Measurements from ENCODE around the gene CCDC142. TPM values are rescaled to one million over a fixed set of nuclear protein-coding genes. Genes with fewer than 3 reads are reported as not detected.

Gene CCDC142
- total and polyA plus RNA-seq, 4 donors: 5.5 to 25.5 (median 13.0) TPM

DNA sequence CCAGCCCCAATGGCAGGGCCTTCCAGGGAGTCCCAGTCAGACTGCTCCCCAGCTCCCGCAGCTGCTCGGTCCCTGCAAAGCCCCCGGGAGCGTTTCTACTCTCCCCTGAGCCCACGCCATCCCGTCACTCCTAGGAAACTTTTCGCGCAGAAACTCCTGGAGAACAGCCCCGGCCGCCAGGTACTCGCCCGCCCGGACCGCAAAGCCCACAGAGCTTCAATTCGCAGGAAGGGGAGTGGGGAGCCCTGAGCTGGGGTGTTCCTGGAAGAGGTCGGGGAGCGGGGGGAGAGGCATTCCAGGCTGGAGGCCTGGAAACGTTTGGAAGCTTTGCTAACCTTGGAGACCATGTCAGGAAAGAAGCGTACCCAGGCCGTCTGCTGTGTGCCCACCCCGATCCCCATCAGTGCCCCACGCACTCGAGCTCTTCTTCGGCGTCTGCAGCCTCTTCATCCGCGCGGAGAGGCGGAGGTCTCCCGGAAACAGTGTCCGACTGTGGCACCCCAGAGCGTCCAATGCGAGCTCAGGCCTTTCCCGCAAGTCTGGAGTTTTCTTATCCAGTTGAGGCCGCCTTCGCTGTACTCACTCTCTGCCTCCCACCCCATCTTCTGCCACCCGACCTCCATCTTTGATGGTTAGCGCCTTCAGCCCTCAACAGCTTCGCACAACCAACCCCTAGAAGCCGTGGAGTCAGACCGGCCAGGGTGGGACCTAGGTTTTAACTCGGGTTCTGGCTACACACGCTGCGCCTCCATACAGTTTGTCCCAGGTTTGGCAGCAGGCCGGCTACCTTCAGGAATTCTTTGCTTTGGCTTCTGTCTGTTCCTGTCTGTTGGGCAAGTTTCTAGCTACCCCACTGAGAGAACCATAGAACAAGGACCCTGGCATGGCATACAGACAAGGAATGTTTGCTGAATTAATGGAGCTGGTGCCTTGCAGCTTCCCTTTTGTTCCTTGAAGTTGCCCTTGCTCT is 21.0 kb upstream of the CCDC142 start:
- ATAC-seq (ENCODE audit: insufficient read depth, low FRiP score) (no peak), DNase-seq (peak in 1 of 3 donors; percentile 11)
- H3K9me3 ChIP-seq (ENCODE audit: control insufficient read depth in 4 of 4, insufficient read depth in 3 of 4, low read length in 3 of 4): peaks cover 0 to 2% (median 0%) of the 10 kb centered on the region in 4 donors
- WGBS, 2 donors: 57 to 66% methylated on average over 44 to 45 of the region's 45 CpGs
- peaks cover 6 to 40% (median 14%) of the 10 kb centered on the region in 5 donors for H3K4me1 ChIP-seq (ENCODE audit: control insufficient read depth in 5 of 5, insufficient read depth in 5 of 5, low read length in 5 of 5)
- H3K36me3 ChIP-seq (ENCODE audit: control insufficient read depth in 4 of 4, insufficient read depth in 4 of 4, low read length in 4 of 4): peaks cover 0 to 14% (median 8%) of the 10 kb centered on the region in 4 donors
- peak overlapping the region; percentile 73 to 75 for H3K27ac ChIP-seq (ENCODE audit: low read depth in 1 of 2, low read length in 1 of 2)
- H3K4me3 ChIP-seq: peak overlapping the region; percentile 56
- peaks cover 0 to 66% (median 63%) of the 10 kb centered on the region in 3 donors for H3K27me3 ChIP-seq (ENCODE audit: control insufficient read depth in 3 of 3, insufficient read depth in 3 of 3, low read length in 2 of 3)
- no peak overlapping the region for H3K9ac ChIP-seq (ENCODE audit: insufficient read depth in 1 of 2, low read length in 2 of 2)
- TF ChIP-seq, protein P1, sequence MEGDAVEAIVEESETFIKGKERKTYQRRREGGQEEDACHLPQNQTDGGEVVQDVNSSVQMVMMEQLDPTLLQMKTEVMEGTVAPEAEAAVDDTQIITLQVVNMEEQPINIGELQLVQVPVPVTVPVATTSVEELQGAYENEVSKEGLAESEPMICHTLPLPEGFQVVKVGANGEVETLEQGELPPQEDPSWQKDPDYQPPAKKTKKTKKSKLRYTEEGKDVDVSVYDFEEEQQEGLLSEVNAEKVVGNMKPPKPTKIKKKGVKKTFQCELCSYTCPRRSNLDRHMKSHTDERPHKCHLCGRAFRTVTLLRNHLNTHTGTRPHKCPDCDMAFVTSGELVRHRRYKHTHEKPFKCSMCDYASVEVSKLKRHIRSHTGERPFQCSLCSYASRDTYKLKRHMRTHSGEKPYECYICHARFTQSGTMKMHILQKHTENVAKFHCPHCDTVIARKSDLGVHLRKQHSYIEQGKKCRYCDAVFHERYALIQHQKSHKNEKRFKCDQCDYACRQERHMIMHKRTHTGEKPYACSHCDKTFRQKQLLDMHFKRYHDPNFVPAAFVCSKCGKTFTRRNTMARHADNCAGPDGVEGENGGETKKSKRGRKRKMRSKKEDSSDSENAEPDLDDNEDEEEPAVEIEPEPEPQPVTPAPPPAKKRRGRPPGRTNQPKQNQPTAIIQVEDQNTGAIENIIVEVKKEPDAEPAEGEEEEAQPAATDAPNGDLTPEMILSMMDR (IDR thresholded peaks at IDR 0.05; ENCODE audit: control extremely low read depth, extremely low read depth): no peak

DNA sequence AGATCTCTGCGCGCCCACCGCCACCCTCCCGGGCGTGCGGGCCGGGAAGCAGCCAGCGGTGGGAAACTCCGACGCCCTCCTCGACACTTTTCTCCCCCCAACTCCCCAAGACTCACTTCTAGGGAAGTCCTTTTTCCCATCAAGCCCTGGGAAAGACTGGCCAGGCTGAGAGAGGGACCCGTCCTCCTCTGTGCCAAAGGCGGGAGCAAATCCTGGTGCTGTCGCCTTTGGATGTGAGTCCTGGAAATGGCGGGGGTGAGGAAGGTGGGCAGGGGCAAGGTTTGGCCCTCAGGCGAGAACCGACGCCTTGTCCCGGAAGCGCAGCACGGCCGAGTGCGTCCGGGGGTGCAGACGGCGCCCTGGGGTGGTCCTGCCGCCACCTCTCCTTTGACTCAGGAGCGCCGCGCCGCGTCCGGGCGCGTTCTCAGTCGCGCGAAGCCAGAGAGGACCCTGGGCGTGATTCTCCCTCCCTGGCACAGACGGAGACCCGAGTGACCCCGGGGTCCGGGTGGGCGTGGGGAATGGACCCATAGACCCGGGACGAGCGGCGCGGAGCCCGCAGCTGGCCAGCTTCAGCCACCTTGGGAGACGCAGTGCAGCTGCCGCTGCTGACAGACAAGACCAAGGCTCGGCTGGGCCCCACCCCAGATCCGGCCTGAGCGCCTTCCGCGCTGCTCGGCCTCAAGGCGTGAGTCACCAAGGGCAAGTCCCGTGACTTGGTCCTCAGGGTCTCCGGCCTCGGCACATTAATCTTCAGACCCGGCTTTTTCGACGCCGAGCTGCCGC is 20.1 kb upstream of the CCDC142 start:
- H3K27ac ChIP-seq (ENCODE audit: low read depth in 1 of 2, low read length in 1 of 2): peak overlapping the region; percentile 73 to 75
- TF ChIP-seq, protein P1 (IDR thresholded peaks at IDR 0.05; ENCODE audit: control extremely low read depth, extremely low read depth): no peak
- H3K9me3 ChIP-seq (ENCODE audit: control insufficient read depth in 4 of 4, insufficient read depth in 3 of 4, low read length in 3 of 4): peaks cover 0 to 2% (median 0%) of the 10 kb centered on the region in 4 donors
- H3K9ac ChIP-seq (ENCODE audit: insufficient read depth in 1 of 2, low read length in 2 of 2): no peak overlapping the region
- 1% methylated on average over 65 to 67 of the region's 67 CpGs for WGBS, 2 donors
- peaks cover 0 to 14% (median 8%) of the 10 kb centered on the region in 4 donors for H3K36me3 ChIP-seq (ENCODE audit: control insufficient read depth in 4 of 4, insufficient read depth in 4 of 4, low read length in 4 of 4)
- peaks cover 0 to 70% (median 65%) of the 10 kb centered on the region in 3 donors for H3K27me3 ChIP-seq (ENCODE audit: control insufficient read depth in 3 of 3, insufficient read depth in 3 of 3, low read length in 2 of 3)
- ATAC-seq (ENCODE audit: insufficient read depth, low FRiP score) (peak; percentile 66), DNase-seq (peak; percentile 71 to 84 (median 76))
- peaks cover 5 to 40% (median 14%) of the 10 kb centered on the region in 5 donors for H3K4me1 ChIP-seq (ENCODE audit: control insufficient read depth in 5 of 5, insufficient read depth in 5 of 5, low read length in 5 of 5)
- H3K4me3 ChIP-seq: peak overlapping the region; percentile 56

DNA sequence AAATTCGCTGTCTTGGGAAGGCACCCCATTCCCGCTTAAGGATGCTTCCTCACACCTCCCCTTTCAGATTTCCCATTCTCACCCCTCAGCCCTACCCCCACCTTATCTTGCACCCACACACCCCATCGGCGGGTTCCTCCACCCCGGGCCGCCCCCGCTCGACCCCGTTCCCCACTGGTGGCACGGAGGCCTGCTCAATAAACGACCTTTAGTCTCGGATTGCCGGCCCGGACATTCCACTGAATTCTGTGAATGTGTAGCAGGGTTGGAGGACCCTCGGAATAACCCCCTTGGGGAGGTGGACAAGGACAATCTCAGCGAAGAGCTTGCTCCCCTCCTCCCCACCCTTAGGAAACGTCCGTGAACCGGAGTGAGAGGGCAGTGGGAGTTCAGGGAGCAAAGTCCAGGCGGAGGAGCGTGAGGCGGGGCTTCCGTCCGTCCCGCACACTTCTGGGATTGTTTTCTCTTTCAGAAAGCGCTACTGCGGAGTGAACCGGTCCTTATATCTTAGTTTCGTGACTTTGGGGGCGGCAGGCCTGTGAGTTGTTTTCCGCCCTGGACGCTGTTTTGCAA is 19.4 kb upstream of the CCDC142 start:
- Histone ChIP-seq H3K4me3 (peak overlapping the region; percentile 56), H3K4me1 (ENCODE audit: control insufficient read depth in 5 of 5, insufficient read depth in 5 of 5, low read length in 5 of 5) (peaks cover 5 to 45% (median 14%) of the 10 kb centered on the region in 5 donors), H3K27ac (ENCODE audit: low read depth in 1 of 2, low read length in 1 of 2) (peak overlapping the region; percentile 73 to 75), H3K9me3 (ENCODE audit: control insufficient read depth in 4 of 4, insufficient read depth in 3 of 4, low read length in 3 of 4) (peaks cover 0 to 2% (median 0%) of the 10 kb centered on the region in 4 donors), H3K27me3 (ENCODE audit: control insufficient read depth in 3 of 3, insufficient read depth in 3 of 3, low read length in 2 of 3) (peaks cover 0 to 77% (median 71%) of the 10 kb centered on the region in 3 donors), H3K36me3 (ENCODE audit: control insufficient read depth in 4 of 4, insufficient read depth in 4 of 4, low read length in 4 of 4) (peaks cover 0 to 14% (median 7%) of the 10 kb centered on the region in 4 donors), H3K9ac (ENCODE audit: insufficient read depth in 1 of 2, low read length in 2 of 2) (no peak overlapping the region)
- no peak for ATAC-seq (ENCODE audit: insufficient read depth, low FRiP score)
- TF ChIP-seq, protein P1 (IDR thresholded peaks at IDR 0.05; ENCODE audit: control extremely low read depth, extremely low read depth): no peak
- DNase-seq: peak in 2 of 3 donors; percentile 23 to 39
- WGBS, 2 donors: 12 to 16% methylated on average over 32 of the region's 32 CpGs

Data from lung (tissue), 12 donors.